ENCODE data around the gene TPCN2.

GRCh38 chr11:69115586-69116560, 67.1 kb downstream of the TPCN2 start:
- TF ChIP-seq, protein P1, sequence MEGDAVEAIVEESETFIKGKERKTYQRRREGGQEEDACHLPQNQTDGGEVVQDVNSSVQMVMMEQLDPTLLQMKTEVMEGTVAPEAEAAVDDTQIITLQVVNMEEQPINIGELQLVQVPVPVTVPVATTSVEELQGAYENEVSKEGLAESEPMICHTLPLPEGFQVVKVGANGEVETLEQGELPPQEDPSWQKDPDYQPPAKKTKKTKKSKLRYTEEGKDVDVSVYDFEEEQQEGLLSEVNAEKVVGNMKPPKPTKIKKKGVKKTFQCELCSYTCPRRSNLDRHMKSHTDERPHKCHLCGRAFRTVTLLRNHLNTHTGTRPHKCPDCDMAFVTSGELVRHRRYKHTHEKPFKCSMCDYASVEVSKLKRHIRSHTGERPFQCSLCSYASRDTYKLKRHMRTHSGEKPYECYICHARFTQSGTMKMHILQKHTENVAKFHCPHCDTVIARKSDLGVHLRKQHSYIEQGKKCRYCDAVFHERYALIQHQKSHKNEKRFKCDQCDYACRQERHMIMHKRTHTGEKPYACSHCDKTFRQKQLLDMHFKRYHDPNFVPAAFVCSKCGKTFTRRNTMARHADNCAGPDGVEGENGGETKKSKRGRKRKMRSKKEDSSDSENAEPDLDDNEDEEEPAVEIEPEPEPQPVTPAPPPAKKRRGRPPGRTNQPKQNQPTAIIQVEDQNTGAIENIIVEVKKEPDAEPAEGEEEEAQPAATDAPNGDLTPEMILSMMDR (IDR thresholded peaks at IDR 0.05; ENCODE audit: insufficient read depth, low read length, poor library complexity, severe bottlenecking) = no peak
- no peak for TF ChIP-seq EZH2phosphoT487 (conservative IDR thresholded peaks at IDR 0.05; ENCODE audit: low read length)

Data from SU-DHL-6 (cell line).